Measurements from ENCODE around the gene BUD13.
A peak's percentile ranks its signal among the peaks of the same experiment; 100 is the strongest.

BUD13 gene

DNA sequence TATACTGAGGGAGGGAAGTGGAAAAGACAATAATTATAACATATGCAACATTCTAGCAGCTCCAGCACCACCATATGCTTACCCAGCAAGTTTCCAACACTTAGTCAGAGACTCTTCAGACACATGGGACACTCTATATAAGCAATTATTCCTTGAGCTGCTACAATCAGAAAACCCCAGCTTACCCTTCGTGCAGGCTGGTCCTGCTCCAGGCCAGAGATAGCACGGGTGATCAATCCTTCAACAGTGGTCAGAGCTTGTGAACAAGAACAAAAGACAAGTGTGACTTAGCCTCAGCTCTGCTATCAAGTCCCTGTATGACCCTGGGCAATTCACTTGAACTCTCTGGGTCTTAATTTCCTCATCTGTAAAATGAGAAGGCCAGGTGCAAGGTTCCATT is 13.5 kb upstream of the BUD13 start:
- H3K4me3 ChIP-seq (ENCODE audit: control insufficient read depth, low read depth, low read length) = no peak overlapping the region
- TF ChIP-seq, protein P1, sequence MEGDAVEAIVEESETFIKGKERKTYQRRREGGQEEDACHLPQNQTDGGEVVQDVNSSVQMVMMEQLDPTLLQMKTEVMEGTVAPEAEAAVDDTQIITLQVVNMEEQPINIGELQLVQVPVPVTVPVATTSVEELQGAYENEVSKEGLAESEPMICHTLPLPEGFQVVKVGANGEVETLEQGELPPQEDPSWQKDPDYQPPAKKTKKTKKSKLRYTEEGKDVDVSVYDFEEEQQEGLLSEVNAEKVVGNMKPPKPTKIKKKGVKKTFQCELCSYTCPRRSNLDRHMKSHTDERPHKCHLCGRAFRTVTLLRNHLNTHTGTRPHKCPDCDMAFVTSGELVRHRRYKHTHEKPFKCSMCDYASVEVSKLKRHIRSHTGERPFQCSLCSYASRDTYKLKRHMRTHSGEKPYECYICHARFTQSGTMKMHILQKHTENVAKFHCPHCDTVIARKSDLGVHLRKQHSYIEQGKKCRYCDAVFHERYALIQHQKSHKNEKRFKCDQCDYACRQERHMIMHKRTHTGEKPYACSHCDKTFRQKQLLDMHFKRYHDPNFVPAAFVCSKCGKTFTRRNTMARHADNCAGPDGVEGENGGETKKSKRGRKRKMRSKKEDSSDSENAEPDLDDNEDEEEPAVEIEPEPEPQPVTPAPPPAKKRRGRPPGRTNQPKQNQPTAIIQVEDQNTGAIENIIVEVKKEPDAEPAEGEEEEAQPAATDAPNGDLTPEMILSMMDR (conservative IDR thresholded peaks at IDR 0.05; ENCODE audit: control insufficient read depth, insufficient read depth, low read depth, low read length) = no peak
- DNase-seq (ENCODE audit: low read depth) = no peak

DNA sequence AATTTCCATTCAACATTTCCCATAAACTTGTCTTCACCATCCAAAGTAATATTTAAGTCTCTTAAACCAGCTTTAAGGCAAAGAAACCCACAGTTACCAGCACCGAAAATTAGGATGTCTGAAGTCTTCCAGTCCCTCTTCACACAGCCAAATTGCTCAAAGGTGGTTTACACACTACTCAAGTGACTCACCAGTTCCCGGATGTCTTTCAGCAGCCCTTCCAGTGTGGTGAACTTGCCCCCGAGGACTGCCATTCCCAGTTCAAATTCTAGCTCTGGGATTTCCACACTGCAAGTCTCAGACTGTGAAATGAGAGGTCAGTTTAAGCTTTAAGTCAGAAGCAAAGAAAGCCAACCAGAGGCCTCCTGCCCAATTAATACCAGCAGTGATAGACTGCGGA is 9.9 kb upstream of the BUD13 start:
- no peak overlapping the region for H3K4me3 ChIP-seq (ENCODE audit: control insufficient read depth, low read depth, low read length)
- DNase-seq (ENCODE audit: low read depth) = peak; percentile 81
- TF ChIP-seq, protein P1 (conservative IDR thresholded peaks at IDR 0.05; ENCODE audit: control insufficient read depth, insufficient read depth, low read depth, low read length) = no peak

DNA sequence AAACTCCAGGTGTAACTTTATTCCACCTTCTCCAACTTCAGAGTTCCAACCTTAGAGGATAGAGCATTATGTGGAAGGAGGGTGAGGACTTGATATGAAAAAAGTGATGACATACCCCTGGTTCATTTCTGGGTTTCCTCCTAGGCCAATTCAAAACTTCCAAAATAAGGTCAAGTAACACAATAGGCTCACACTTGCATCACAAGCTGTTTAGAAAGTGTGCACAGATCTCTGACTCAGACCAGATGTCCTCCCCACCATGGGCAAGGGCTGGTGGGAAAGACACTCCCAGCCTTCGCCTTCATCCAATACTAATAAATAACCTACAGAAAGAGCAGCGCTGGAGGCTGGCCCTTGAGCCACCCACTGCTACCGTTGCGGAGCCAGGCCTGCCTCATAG is 5.8 kb upstream of the BUD13 start:
- no peak overlapping the region for H3K4me3 ChIP-seq (ENCODE audit: control insufficient read depth, low read depth, low read length)
- peak; percentile 61 for DNase-seq (ENCODE audit: low read depth)
- TF ChIP-seq, protein P1 (conservative IDR thresholded peaks at IDR 0.05; ENCODE audit: control insufficient read depth, insufficient read depth, low read depth, low read length) = no peak

DNA sequence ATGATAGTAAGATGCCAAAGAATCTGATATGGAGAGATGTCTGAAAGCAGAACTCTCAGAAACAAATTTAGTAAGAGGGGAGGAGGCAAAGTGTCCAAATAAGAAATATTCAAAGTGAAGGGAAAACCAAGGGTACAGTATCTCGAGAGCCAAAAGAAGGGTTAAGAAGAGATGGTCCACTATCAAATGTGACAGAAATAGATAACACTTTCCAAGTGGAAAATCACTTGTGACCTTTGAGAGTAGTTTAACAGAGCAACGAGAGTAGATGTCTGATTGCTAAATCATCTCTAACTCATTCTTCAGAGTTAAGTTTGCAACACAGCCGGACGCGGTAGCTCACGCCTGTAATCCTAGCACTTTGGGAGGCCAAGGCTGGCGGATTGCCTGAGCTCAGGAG is 4.3 kb upstream of the BUD13 start:
- H3K4me3 ChIP-seq (ENCODE audit: control insufficient read depth, low read depth, low read length) = no peak overlapping the region
- TF ChIP-seq, protein P1 (conservative IDR thresholded peaks at IDR 0.05; ENCODE audit: control insufficient read depth, insufficient read depth, low read depth, low read length) = no peak
- DNase-seq (ENCODE audit: low read depth) = no peak

DNA sequence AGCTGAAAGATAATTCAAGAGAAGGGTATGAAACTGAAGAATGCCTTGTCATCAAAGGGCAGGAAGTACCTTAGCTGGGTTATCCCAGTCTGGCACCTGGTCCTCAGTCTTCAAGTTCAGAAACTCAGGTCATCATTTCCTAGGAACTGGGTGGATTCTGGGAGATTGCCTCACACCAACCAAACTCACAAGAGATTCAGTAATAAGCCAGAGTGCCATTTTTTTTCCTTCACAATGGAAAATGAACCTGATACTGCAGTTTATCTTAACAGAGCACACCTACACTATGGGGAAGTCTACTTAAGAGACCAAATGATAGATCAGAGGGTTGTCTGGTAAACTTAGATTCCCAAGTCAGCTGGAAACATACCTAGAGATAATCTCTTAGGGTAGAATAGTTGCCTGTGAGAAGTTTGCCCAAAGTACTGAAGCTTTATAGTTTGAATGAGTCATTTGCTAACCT is 3.8 kb upstream of the BUD13 start:
- TF ChIP-seq, protein P1 (conservative IDR thresholded peaks at IDR 0.05; ENCODE audit: control insufficient read depth, insufficient read depth, low read depth, low read length) = no peak
- no peak overlapping the region for H3K4me3 ChIP-seq (ENCODE audit: control insufficient read depth, low read depth, low read length)
- no peak for DNase-seq (ENCODE audit: low read depth)

DNA sequence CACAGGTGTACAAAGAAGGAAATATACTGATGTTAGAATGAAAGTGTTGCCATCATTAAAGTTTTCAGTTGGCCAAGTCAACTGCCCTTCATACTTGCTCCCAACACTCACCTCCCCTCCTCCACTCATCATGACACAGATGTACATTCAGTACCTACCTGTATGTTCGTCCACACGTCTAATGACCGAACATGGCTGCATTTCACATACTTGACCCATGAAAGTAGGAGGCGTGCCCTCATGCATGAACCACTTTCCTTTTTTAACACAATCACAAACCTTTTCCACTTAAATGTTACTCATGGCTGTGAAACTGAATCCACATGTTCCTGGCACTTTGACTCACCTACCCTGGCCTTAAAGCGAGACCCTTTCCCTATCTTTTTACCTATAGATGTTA is 3.2 kb upstream of the BUD13 start:
- TF ChIP-seq, protein P1 (conservative IDR thresholded peaks at IDR 0.05; ENCODE audit: control insufficient read depth, insufficient read depth, low read depth, low read length) = no peak
- no peak overlapping the region for H3K4me3 ChIP-seq (ENCODE audit: control insufficient read depth, low read depth, low read length)
- DNase-seq (ENCODE audit: low read depth) = no peak

DNA sequence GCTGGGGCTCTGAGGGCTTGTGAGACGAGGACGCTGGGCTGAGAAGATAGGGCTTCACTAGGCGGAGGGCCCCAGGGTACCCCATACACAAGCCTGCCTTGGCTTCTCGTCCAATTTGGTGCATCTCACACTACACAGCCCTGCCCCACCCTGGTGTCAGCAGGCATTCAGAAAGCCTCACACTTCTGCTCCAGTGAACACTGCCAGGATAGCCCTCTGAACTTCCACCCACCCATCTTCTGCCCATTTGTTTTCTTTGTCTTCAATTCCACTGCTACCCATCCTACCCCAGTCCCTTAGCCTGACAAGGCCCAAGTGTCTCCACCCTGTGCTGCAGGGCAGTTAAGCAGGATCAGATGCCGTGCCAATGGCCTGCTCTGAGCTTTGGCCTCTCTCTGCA is 1.9 kb upstream of the BUD13 start:
- TF ChIP-seq, protein P1 (conservative IDR thresholded peaks at IDR 0.05; ENCODE audit: control insufficient read depth, insufficient read depth, low read depth, low read length) = no peak
- H3K4me3 ChIP-seq (ENCODE audit: control insufficient read depth, low read depth, low read length) = no peak overlapping the region
- no peak for DNase-seq (ENCODE audit: low read depth)

All from fibroblast of mammary gland (primary cell).